ENCODE results near the gene GKAP1.

GRCh38 chr9:83715794-83716193, 101.8 kb downstream of the GKAP1 start:
- no peak for TF ChIP-seq GATA2 (IDR thresholded peaks at IDR 0.05; ENCODE audit: low read depth, low read length)
- TF ChIP-seq GATA3 (IDR thresholded peaks at IDR 0.05; ENCODE audit: low read depth, low read length), result no peak
